Measurements from ENCODE around the gene NDUFS8. TPM values are rescaled to one million over a fixed set of nuclear protein-coding genes. Genes with fewer than 3 reads are reported as not detected.

The NDUFS8 gene
- polyA plus RNA-seq, 3 donors: 62.9 to 141 (median 114) TPM

DNA sequence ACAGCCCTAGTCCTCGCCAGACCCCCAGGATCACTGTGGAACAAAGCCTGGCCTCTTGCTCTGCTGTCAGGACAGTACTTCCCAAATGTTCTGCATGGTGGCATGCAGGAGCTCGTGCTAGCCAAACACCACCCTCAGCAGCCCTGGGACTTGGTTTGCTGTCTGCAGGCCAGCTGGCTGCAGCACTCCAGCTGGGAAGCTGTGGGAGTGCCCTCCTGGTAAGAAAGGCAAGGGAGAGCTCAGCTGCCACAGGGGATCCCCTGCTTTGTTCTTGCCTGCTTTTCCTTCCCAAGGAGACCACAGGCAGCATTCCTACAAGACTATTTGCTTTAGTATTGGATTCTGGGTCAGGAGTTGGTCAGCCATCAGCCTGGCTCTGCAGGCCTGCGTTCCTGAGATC, 36.3 kb downstream of the NDUFS8 start:
- Histone ChIP-seq H3K27ac (ENCODE audit: low read depth in 1 of 2, low read length in 2 of 2) (no peak overlapping the region), H3K4me3 (replicated peaks in 1 of 3; ENCODE audit: low read depth in 2 of 3, low read length in 3 of 3) (no peak overlapping the region), H3K79me2 (ENCODE audit: insufficient read depth, low read length) (no peaks in the 10 kb centered on the region), H2AFZ (ENCODE audit: insufficient read depth, low read depth, low read length, poor library complexity, severe bottlenecking) (no peak overlapping the region), H3K4me1 (ENCODE audit: control insufficient read depth in 1 of 2, insufficient read depth in 2 of 2, low read length in 2 of 2) (peaks cover 0 to 10% of the 10 kb centered on the region in 2 donors), H4K20me1 (ENCODE audit: insufficient read depth, low read length) (no peaks in the 10 kb centered on the region), H3K27me3 (ENCODE audit: control insufficient read depth in 2 of 2, insufficient read depth in 2 of 2, low read length in 2 of 2) (no peaks in the 10 kb centered on the region), H3K9ac (ENCODE audit: insufficient read depth, low read length, poor library complexity, severe bottlenecking) (no peak overlapping the region), H3K9me3 (replicated peaks in 1 of 2; ENCODE audit: control insufficient read depth in 1 of 2, insufficient read depth in 1 of 2, low read length in 2 of 2) (no peaks in the 10 kb centered on the region), H3K4me2 (replicated peaks; ENCODE audit: extremely low read depth, low read length, poor library complexity, severe bottlenecking) (no peak overlapping the region), H3K36me3 (replicated peaks in 1 of 2; ENCODE audit: control insufficient read depth in 1 of 2, insufficient read depth in 2 of 2, low read length in 2 of 2) (peaks cover 55 to 97% of the 10 kb centered on the region in 2 donors)
- DNase-seq: no peak
- no peak overlapping the region for H3K4me3 Mint-ChIP-seq
- intact Hi-C loops (cut with micrococcal nuclease): no loop called here
- TF ChIP-seq, protein P1, sequence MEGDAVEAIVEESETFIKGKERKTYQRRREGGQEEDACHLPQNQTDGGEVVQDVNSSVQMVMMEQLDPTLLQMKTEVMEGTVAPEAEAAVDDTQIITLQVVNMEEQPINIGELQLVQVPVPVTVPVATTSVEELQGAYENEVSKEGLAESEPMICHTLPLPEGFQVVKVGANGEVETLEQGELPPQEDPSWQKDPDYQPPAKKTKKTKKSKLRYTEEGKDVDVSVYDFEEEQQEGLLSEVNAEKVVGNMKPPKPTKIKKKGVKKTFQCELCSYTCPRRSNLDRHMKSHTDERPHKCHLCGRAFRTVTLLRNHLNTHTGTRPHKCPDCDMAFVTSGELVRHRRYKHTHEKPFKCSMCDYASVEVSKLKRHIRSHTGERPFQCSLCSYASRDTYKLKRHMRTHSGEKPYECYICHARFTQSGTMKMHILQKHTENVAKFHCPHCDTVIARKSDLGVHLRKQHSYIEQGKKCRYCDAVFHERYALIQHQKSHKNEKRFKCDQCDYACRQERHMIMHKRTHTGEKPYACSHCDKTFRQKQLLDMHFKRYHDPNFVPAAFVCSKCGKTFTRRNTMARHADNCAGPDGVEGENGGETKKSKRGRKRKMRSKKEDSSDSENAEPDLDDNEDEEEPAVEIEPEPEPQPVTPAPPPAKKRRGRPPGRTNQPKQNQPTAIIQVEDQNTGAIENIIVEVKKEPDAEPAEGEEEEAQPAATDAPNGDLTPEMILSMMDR (IDR thresholded peaks at IDR 0.05): no peak
- peaks cover 75 to 83% of the 10 kb centered on the region in 2 donors for H3K36me3 Mint-ChIP-seq
- no peaks in the 10 kb centered on the region for H3K27me3 Mint-ChIP-seq (ENCODE audit: low read depth in 3 of 3)
- no peaks in the 10 kb centered on the region for H3K9me3 Mint-ChIP-seq
- peaks cover 23% of the 10 kb centered on the region for H3K4me1 Mint-ChIP-seq
- H3K27ac Mint-ChIP-seq: no peak overlapping the region
- 100% methylated on average over 2 of the region's 3 CpGs for WGBS (ENCODE audit: insufficient coverage)

DNA sequence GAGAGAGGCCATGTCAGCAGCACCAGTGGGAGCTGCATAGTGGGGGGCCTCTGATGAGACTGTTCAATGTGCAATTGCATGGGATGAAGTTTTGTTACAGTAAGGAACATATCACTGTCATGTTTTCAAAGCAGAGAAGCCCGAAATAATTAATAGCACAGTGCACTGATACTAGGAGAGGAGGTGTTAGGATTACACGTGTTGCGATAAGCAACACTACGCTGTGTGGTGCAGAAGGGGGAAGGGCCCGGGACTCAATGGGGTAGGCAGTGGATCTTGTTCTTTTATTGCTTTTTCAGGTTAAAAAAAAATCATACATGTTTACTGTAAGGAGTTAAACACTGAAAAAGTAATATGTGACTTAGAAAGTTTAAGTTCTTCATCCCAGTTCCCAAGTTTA, 37.5 kb downstream of the NDUFS8 start:
- peak overlapping the region in 1 of 7 donors; percentile 26 for H3K27ac Mint-ChIP-seq
- Histone ChIP-seq H3K27me3 (ENCODE audit: control insufficient read depth in 2 of 2, insufficient read depth in 2 of 2, low read length in 2 of 2) (no peaks in the 10 kb centered on the region), H3K79me2 (ENCODE audit: insufficient read depth, low read length) (no peaks in the 10 kb centered on the region), H3K36me3 (replicated peaks in 1 of 2; ENCODE audit: control insufficient read depth in 1 of 2, insufficient read depth in 2 of 2, low read length in 2 of 2) (peaks cover 46 to 97% of the 10 kb centered on the region in 2 donors), H3K27ac (ENCODE audit: low read depth in 1 of 2, low read length in 2 of 2) (no peak overlapping the region), H3K4me3 (replicated peaks in 1 of 3; ENCODE audit: low read depth in 2 of 3, low read length in 3 of 3) (no peak overlapping the region), H3K9me3 (replicated peaks in 1 of 2; ENCODE audit: control insufficient read depth in 1 of 2, insufficient read depth in 1 of 2, low read length in 2 of 2) (no peaks in the 10 kb centered on the region), H3K4me2 (replicated peaks; ENCODE audit: extremely low read depth, low read length, poor library complexity, severe bottlenecking) (no peak overlapping the region), H3K4me1 (ENCODE audit: control insufficient read depth in 1 of 2, insufficient read depth in 2 of 2, low read length in 2 of 2) (peaks cover 0 to 10% of the 10 kb centered on the region in 2 donors), H4K20me1 (ENCODE audit: insufficient read depth, low read length) (no peaks in the 10 kb centered on the region), H2AFZ (ENCODE audit: insufficient read depth, low read depth, low read length, poor library complexity, severe bottlenecking) (no peak overlapping the region), H3K9ac (ENCODE audit: insufficient read depth, low read length, poor library complexity, severe bottlenecking) (no peak overlapping the region)
- H3K9me3 Mint-ChIP-seq: no peaks in the 10 kb centered on the region
- WGBS (ENCODE audit: insufficient coverage): 98% methylated on average over 5 of the region's 5 CpGs
- no peak for DNase-seq
- TF ChIP-seq, protein P1 (IDR thresholded peaks at IDR 0.05): no peak
- H3K27me3 Mint-ChIP-seq (ENCODE audit: low read depth in 3 of 3): no peaks in the 10 kb centered on the region
- intact Hi-C loops (cut with micrococcal nuclease): no loop called here
- H3K4me1 Mint-ChIP-seq: peaks cover 23% of the 10 kb centered on the region
- peaks cover 67 to 81% of the 10 kb centered on the region in 2 donors for H3K36me3 Mint-ChIP-seq
- no peak overlapping the region for H3K4me3 Mint-ChIP-seq
